C4-2B (cell line): ENCODE data around the gene FGF21.

Experiments used
- H3K27ac ChIP-seq: fragments of 450-650 bp; 2 replicates; pipeline ENCODE4 v1.5.1; 2017
- ZFX ChIP-seq: fragments of 450-650 bp; IDR thresholded peaks from 2 replicates; pipeline ENCODE4 v1.6.1; 2017
- TF ChIP-seq, protein P1 (sequence below): fragments of 450-650 bp; conservative IDR thresholded peaks from 2 replicates; pipeline ENCODE4 v1.5.1; 2017; ENCODE audit warnings: mild to moderate bottlenecking

Gene FGF21

DNA sequence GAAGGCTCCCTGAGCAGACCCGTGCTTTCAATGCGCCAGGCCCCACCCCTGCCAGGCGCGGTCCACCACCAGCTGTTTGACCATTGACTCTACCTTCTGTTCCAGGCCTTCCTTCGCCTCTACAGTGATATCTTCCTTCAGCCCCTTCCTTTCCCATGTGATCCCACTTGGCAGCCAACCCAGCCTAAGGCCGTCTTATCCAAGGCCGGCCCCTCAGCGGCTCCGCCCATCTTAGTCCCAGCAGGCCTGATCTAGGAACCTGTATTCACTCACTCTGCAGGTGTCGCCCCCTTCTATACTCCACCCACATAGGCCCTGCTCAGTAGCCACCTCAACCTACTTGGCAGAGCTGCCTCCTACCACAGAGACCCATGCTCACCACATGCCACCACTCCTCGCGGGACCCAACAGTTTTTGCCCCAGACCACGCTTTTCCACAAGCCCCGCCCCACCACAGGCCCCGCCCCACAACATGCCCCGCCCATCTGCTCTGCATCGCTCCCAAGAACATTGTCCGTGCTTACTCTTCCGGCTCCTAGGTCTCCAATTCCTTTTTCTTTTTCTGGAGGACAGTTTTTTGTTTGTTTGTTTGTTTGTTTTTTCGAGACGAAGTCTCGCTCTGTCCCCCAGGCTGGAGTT, 17.8 kb upstream of the FGF21 start:
- no peak overlapping the region for H3K27ac ChIP-seq
- no peak for TF ChIP-seq ZFX
- TF ChIP-seq, protein P1, sequence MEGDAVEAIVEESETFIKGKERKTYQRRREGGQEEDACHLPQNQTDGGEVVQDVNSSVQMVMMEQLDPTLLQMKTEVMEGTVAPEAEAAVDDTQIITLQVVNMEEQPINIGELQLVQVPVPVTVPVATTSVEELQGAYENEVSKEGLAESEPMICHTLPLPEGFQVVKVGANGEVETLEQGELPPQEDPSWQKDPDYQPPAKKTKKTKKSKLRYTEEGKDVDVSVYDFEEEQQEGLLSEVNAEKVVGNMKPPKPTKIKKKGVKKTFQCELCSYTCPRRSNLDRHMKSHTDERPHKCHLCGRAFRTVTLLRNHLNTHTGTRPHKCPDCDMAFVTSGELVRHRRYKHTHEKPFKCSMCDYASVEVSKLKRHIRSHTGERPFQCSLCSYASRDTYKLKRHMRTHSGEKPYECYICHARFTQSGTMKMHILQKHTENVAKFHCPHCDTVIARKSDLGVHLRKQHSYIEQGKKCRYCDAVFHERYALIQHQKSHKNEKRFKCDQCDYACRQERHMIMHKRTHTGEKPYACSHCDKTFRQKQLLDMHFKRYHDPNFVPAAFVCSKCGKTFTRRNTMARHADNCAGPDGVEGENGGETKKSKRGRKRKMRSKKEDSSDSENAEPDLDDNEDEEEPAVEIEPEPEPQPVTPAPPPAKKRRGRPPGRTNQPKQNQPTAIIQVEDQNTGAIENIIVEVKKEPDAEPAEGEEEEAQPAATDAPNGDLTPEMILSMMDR: no peak

GRCh38 chr19:48738557-48739403, 16.5 kb upstream of the FGF21 start:
- peak overlapping the region; percentile 81 for H3K27ac ChIP-seq
- TF ChIP-seq, protein P1: peak; percentile 67
- TF ChIP-seq ZFX: peak; percentile 42; the same call in 1 of the 2 replicates

GRCh38 chr19:48739404-48740163, 15.7 kb upstream of the FGF21 start:
- TF ChIP-seq ZFX: no peak
- TF ChIP-seq, protein P1: no peak
- peak overlapping the region; percentile 81 for H3K27ac ChIP-seq

- H3K27ac ChIP-seq: peak within 1 kb of the TSS; percentile 81
- TF ChIP-seq ZFX: no peak
- TF ChIP-seq, protein P1: no peak
Measured at GRCh38 chr19:48740164-48740972, 15.0 kb upstream of the FGF21 start, which contains the start of gene RASIP1. TSS of gene RASIP1 (minus strand) at chr19:48740610. CDS start at chr19:48740282, 328 bp downstream.

GRCh38 chr19:48741129-48741999, 14.0 kb upstream of the FGF21 start:
- TF ChIP-seq, protein P1: no peak
- TF ChIP-seq ZFX: no peak
- no peak overlapping the region for H3K27ac ChIP-seq

- no peak overlapping the region for H3K27ac ChIP-seq
- TF ChIP-seq ZFX: no peak
- TF ChIP-seq, protein P1: no peak
Measured at GRCh38 chr19:48742096-48742495, 13.2 kb upstream of the FGF21 start.
